Measurements from ENCODE around the gene ACTR1A. TPM values are rescaled to one million over a fixed set of nuclear protein-coding genes. Genes with fewer than 3 reads are reported as not detected.
A peak's percentile ranks its signal among the peaks of the same experiment; 100 is the strongest.

ACTR1A gene
- polyA plus RNA-seq, 4 donors = 42.1 to 68.1 (median 67.2) TPM

DNA sequence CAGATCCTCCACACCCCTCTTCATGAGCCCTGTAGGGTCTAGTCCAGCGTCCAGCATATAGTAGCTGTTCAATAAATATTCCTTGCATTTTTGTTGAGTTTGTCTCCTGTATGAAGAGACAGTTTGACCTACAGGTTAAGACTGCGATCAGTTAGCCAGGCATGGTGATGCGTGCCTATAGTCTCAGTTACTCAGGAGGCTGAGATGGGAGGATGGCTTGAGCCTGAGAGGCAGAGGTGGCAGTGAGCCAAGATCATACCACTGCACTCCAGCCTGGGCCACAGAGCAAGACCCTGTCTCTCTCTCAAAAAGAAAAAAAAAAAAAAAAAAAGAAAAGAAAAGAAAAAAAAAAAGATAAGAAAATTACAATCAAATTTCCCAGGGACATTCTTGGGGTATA, 65.0 kb downstream of the ACTR1A start:
- DNase-seq (no peak), FAIRE-seq (no peak)
- H3K36me3 ChIP-seq (ENCODE audit: control insufficient read depth in 3 of 3, insufficient read depth in 2 of 3, low read depth in 1 of 3, low read length in 3 of 3) = no peaks in the 10 kb centered on the region
- 95 to 99% (median 98%) methylated on average over 3 of the region's 3 CpGs for WGBS, 3 donors
- H3K27ac ChIP-seq (ENCODE audit: low read depth in 1 of 3, low read length in 2 of 3) = no peak overlapping the region
- H3K27me3 ChIP-seq (ENCODE audit: control insufficient read depth in 3 of 3, insufficient read depth in 3 of 3, low read length in 3 of 3) = no peaks in the 10 kb centered on the region
- H3K4me1 ChIP-seq (ENCODE audit: control insufficient read depth in 3 of 3, insufficient read depth in 2 of 3, low read depth in 1 of 3, low read length in 2 of 3) = peaks cover 0 to 32% (median 0%) of the 10 kb centered on the region in 3 donors
- H3K9me3 ChIP-seq (ENCODE audit: control insufficient read depth in 2 of 2, insufficient read depth in 1 of 2, low read depth in 1 of 2, low read length in 1 of 2) = no peaks in the 10 kb centered on the region
- no peak overlapping the region for H3K4me3 ChIP-seq (ENCODE audit: low read depth in 1 of 3, low read length in 3 of 3)

DNA sequence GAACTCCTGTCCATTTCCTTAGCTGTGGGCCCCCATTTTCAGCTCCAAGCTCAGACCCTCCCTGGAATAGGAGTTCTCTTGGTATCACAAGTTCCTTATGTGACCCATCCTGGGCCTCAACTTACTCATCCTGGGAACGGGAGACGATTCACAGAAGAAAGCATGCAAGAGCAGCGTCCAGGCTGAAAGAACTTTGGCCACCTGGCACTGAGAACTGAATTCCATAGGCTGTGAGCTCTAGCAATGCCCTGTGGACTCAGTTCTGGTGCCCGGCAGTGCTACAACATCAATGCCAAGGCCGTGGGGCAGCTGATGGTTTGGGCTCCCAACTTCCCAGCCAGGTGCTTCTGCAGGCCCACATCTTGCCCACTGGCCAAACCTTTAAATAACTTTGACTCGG, 66.2 kb downstream of the ACTR1A start:
- no peak overlapping the region for H3K27ac ChIP-seq (ENCODE audit: low read depth in 1 of 3, low read length in 2 of 3)
- no peaks in the 10 kb centered on the region for H3K9me3 ChIP-seq (ENCODE audit: control insufficient read depth in 2 of 2, insufficient read depth in 1 of 2, low read depth in 1 of 2, low read length in 1 of 2)
- peak in 1 of 2 donors; percentile 73 for DNase-seq
- H3K4me3 ChIP-seq (ENCODE audit: low read depth in 1 of 3, low read length in 3 of 3) = no peak overlapping the region
- FAIRE-seq = no peak
- no peaks in the 10 kb centered on the region for H3K36me3 ChIP-seq (ENCODE audit: control insufficient read depth in 3 of 3, insufficient read depth in 2 of 3, low read depth in 1 of 3, low read length in 3 of 3)
- WGBS, 3 donors = 15 to 56% (median 32%) methylated on average over 6 of the region's 6 CpGs
- no peaks in the 10 kb centered on the region for H3K27me3 ChIP-seq (ENCODE audit: control insufficient read depth in 3 of 3, insufficient read depth in 3 of 3, low read length in 3 of 3)
- peaks cover 0 to 38% (median 0%) of the 10 kb centered on the region in 3 donors for H3K4me1 ChIP-seq (ENCODE audit: control insufficient read depth in 3 of 3, insufficient read depth in 2 of 3, low read depth in 1 of 3, low read length in 2 of 3)

DNA sequence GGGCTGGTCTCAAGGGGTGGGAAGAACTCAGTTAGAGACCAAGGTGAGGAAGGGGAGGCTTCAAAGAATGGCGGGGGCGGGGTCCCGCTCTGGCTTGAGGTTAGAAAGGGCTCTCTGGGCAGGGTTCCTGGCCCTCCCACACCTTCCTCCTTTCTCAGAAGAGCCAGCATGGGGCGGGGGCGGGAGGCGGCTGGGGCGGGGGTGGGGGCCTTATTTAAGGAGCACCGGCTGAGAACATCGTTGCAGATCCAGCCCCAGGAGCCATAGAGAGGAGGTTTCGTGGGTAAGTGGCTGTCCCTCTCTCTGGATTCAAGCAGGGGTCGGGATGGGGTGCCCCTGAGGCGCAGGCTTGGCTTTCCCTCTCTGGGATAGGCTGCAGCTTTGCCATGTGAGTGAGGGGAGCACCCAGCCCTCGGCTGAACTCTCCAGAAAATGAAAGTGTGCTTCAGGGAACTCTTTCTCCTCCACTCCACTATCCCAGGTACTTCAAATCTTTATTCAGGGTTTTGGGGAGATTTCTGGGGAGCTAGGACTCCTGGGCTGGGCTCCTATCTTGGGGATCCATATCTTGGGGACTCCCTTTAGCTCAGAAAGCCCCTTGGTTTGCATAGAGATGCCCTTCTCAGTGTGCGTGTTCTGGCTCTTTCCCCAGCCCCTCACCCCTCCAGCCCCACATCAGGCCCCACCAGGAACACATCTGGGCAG, 66.8 kb downstream of the ACTR1A start:
- no peaks in the 10 kb centered on the region for H3K9me3 ChIP-seq (ENCODE audit: control insufficient read depth in 2 of 2, insufficient read depth in 1 of 2, low read depth in 1 of 2, low read length in 1 of 2)
- H3K4me1 ChIP-seq (ENCODE audit: control insufficient read depth in 3 of 3, insufficient read depth in 2 of 3, low read depth in 1 of 3, low read length in 2 of 3) = peaks cover 0 to 38% (median 0%) of the 10 kb centered on the region in 3 donors
- FAIRE-seq = no peak
- H3K27ac ChIP-seq (ENCODE audit: low read depth in 1 of 3, low read length in 2 of 3) = peak overlapping the region in 2 of 3 donors; percentile 3 to 75
- 8 to 11% (median 8%) methylated on average over 11 to 14 of the region's 14 CpGs for WGBS, 3 donors
- H3K27me3 ChIP-seq (ENCODE audit: control insufficient read depth in 3 of 3, insufficient read depth in 3 of 3, low read length in 3 of 3) = no peaks in the 10 kb centered on the region
- H3K36me3 ChIP-seq (ENCODE audit: control insufficient read depth in 3 of 3, insufficient read depth in 2 of 3, low read depth in 1 of 3, low read length in 3 of 3) = no peaks in the 10 kb centered on the region
- H3K4me3 ChIP-seq (ENCODE audit: low read depth in 1 of 3, low read length in 3 of 3) = peak overlapping the region in 2 of 3 donors; percentile 10 to 26
- peak; percentile 27 to 31 for DNase-seq

- no peak overlapping the region for H3K4me3 ChIP-seq (ENCODE audit: low read depth in 1 of 3, low read length in 3 of 3)
- H3K4me1 ChIP-seq (ENCODE audit: control insufficient read depth in 3 of 3, insufficient read depth in 2 of 3, low read depth in 1 of 3, low read length in 2 of 3) = peaks cover 0 to 38% (median 0%) of the 10 kb centered on the region in 3 donors
- H3K9me3 ChIP-seq (ENCODE audit: control insufficient read depth in 2 of 2, insufficient read depth in 1 of 2, low read depth in 1 of 2, low read length in 1 of 2) = no peaks in the 10 kb centered on the region
- WGBS, 3 donors = 58 to 77% (median 66%) methylated on average over 5 of the region's 5 CpGs
- FAIRE-seq (no peak), DNase-seq (no peak)
- no peaks in the 10 kb centered on the region for H3K36me3 ChIP-seq (ENCODE audit: control insufficient read depth in 3 of 3, insufficient read depth in 2 of 3, low read depth in 1 of 3, low read length in 3 of 3)
- peak overlapping the region in 2 of 3 donors; percentile 3 to 75 for H3K27ac ChIP-seq (ENCODE audit: low read depth in 1 of 3, low read length in 2 of 3)
- H3K27me3 ChIP-seq (ENCODE audit: control insufficient read depth in 3 of 3, insufficient read depth in 3 of 3, low read length in 3 of 3) = no peaks in the 10 kb centered on the region
These were observed 67.4 kb downstream of the ACTR1A start for GRCh38 chr10:102435133-102435497.

GRCh38 chr10:102434394-102435132, 67.9 kb downstream of the ACTR1A start:
- H3K9me3 ChIP-seq (ENCODE audit: control insufficient read depth in 2 of 2, insufficient read depth in 1 of 2, low read depth in 1 of 2, low read length in 1 of 2) = no peaks in the 10 kb centered on the region
- 29 to 32% (median 32%) methylated on average over 5 to 9 of the region's 9 CpGs for WGBS, 3 donors
- peaks cover 0 to 2% (median 0%) of the 10 kb centered on the region in 3 donors for H3K36me3 ChIP-seq (ENCODE audit: control insufficient read depth in 3 of 3, insufficient read depth in 2 of 3, low read depth in 1 of 3, low read length in 3 of 3)
- DNase-seq = peak in 1 of 2 donors; percentile 69
- no peaks in the 10 kb centered on the region for H3K27me3 ChIP-seq (ENCODE audit: control insufficient read depth in 3 of 3, insufficient read depth in 3 of 3, low read length in 3 of 3)
- H3K4me3 ChIP-seq (ENCODE audit: low read depth in 1 of 3, low read length in 3 of 3) = no peak overlapping the region
- peak overlapping the region in 2 of 3 donors; percentile 3 to 75 for H3K27ac ChIP-seq (ENCODE audit: low read depth in 1 of 3, low read length in 2 of 3)
- FAIRE-seq = no peak
- peaks cover 0 to 38% (median 0%) of the 10 kb centered on the region in 3 donors for H3K4me1 ChIP-seq (ENCODE audit: control insufficient read depth in 3 of 3, insufficient read depth in 2 of 3, low read depth in 1 of 3, low read length in 2 of 3)

GRCh38 chr10:102433619-102434046, 68.9 kb downstream of the ACTR1A start:
- no peak overlapping the region for H3K4me3 ChIP-seq (ENCODE audit: low read depth in 1 of 3, low read length in 3 of 3)
- DNase-seq (no peak), FAIRE-seq (no peak)
- WGBS, 3 donors = 52 to 63% (median 61%) methylated on average over 5 of the region's 5 CpGs
- no peak overlapping the region for H3K27ac ChIP-seq (ENCODE audit: low read depth in 1 of 3, low read length in 2 of 3)
- H3K27me3 ChIP-seq (ENCODE audit: control insufficient read depth in 3 of 3, insufficient read depth in 3 of 3, low read length in 3 of 3) = no peaks in the 10 kb centered on the region
- H3K9me3 ChIP-seq (ENCODE audit: control insufficient read depth in 2 of 2, insufficient read depth in 1 of 2, low read depth in 1 of 2, low read length in 1 of 2) = no peaks in the 10 kb centered on the region
- H3K4me1 ChIP-seq (ENCODE audit: control insufficient read depth in 3 of 3, insufficient read depth in 2 of 3, low read depth in 1 of 3, low read length in 2 of 3) = peaks cover 0 to 38% (median 0%) of the 10 kb centered on the region in 3 donors
- peaks cover 0 to 4% (median 0%) of the 10 kb centered on the region in 3 donors for H3K36me3 ChIP-seq (ENCODE audit: control insufficient read depth in 3 of 3, insufficient read depth in 2 of 3, low read depth in 1 of 3, low read length in 3 of 3)

- Histone ChIP-seq H3K27ac (ENCODE audit: low read depth in 1 of 3, low read length in 2 of 3) (peak within 1 kb of the TSS in 2 of 3 donors; percentile 68 to 69), H3K36me3 (ENCODE audit: control insufficient read depth in 3 of 3, insufficient read depth in 2 of 3, low read depth in 1 of 3, low read length in 3 of 3) (peaks cover 0 to 10% (median 0%) of the 10 kb centered on the region in 3 donors), H3K4me1 (ENCODE audit: control insufficient read depth in 3 of 3, insufficient read depth in 2 of 3, low read depth in 1 of 3, low read length in 2 of 3) (peaks cover 0 to 38% (median 0%) of the 10 kb centered on the region in 3 donors), H3K27me3 (ENCODE audit: control insufficient read depth in 3 of 3, insufficient read depth in 3 of 3, low read length in 3 of 3) (no peaks in the 10 kb centered on the region), H3K4me3 (ENCODE audit: low read depth in 1 of 3, low read length in 3 of 3) (peak within 1 kb of the TSS; percentile 73 to 88 (median 78)), H3K9me3 (ENCODE audit: control insufficient read depth in 2 of 2, insufficient read depth in 1 of 2, low read depth in 1 of 2, low read length in 1 of 2) (no peaks in the 10 kb centered on the region)
- peak; percentile 97 to 98 for DNase-seq
- FAIRE-seq = no peak
- whole genome bisulfite sequencing, 3 donors = 0 to 1% (median 1%) methylated on average over 46 to 52 of the region's 52 CpGs
These were observed 70.2 kb downstream of the ACTR1A start, which contains the start of gene CUEDC2 for GRCh38 chr10:102432162-102432950. TSS of gene CUEDC2 (minus strand) at chr10:102432574. CDS start at chr10:102425188, 7,386 bp downstream.

All from small intestine (tissue), 7 donors.